Psoas muscle (tissue), 8 donors: ENCODE data around the gene LMF1. TPM values are rescaled to one million over a fixed set of nuclear protein-coding genes. Genes with fewer than 3 reads are reported as not detected.

Experiments
- ATAC-seq, 4 donors: fragments of 200-7000 bp; cut with Tn5 transposase; one replicate each; pipeline ENCODE4 v1.9.1; 2020; ENCODE audit warnings: moderate library complexity in 3 of 4, mild to moderate bottlenecking in 2 of 4
- DNase-seq, 2 donors: peaks; one replicate each; pipeline ENCODE4 v3.0.0-alpha.2; 2020
- H3K27ac ChIP-seq: fragments of 200-600 bp; one replicate; pipeline ENCODE4 v1.8.0; 2022
- H3K27me3 ChIP-seq, 3 donors: fragments of 200-600 bp in 1 of 3; one replicate each; pipeline versions ENCODE4 v1.6.1 to v1.8.0; 2013 to 2022; ENCODE audit warnings: low read length in 2 of 3, mild to moderate bottlenecking in 2 of 3, moderate library complexity in 1 of 3; ENCODE audit not compliant: insufficient read depth in 3 of 3
- H3K36me3 ChIP-seq, 2 donors: fragments of 200-600 bp in 1 of 2; one replicate each; pipeline versions ENCODE4 v1.6.1 to v1.8.0; 2013 to 2022; ENCODE audit warnings: low read depth in 1 of 2, mild to moderate bottlenecking in 1 of 2, moderate library complexity in 1 of 2; ENCODE audit not compliant: insufficient read depth in 1 of 2
- H3K4me1 ChIP-seq: fragments of 200-600 bp; one replicate; pipeline ENCODE4 v1.8.0; 2022
- H3K4me3 ChIP-seq: fragments of 200-600 bp; one replicate; pipeline ENCODE4 v1.8.0; 2022; ENCODE audit warnings: mild to moderate bottlenecking
- H3K9me3 ChIP-seq: fragments of 200-600 bp; one replicate; pipeline ENCODE4 v1.8.0; 2022
- CTCF ChIP-seq: fragments of 200-600 bp; IDR thresholded peaks from one replicate; pipeline ENCODE4 v1.8.0; 2022; ENCODE audit warnings: antibody characterized with exemption
- WGBS, 3 donors: extraction: QIAGEN DNeasy Blood & Tissue Kit; methylation state at CpG; one replicate each; pipeline versions ENCODE4 v1.1.6 to v1.1.7; 2013; 5-methylcytosine and 5-hydroxymethylcytosine counted together
- intact Hi-C, 2 donors: fragments of 100-400 bp; cut with DNase I; formaldehyde crosslinking; loops; one replicate each; pipeline versions ENCODE4 v1.11.0 to v1.14.2; 2022
- polyA plus RNA-seq, 3 donors: library from polyadenylated mRNA; stranded (reverse); fragments of 200-250 nt; gene quantifications; one replicate each; pipeline ENCODE4 v1.2.3, GENCODE V29; 2013
- total RNA-seq, 4 donors: library from RNA; stranded (reverse); fragmentation: NEBNext Ultra II Directional in 2 of 4; extraction: Animal tissue kit (Norgen Biotek cat#: 25700) in 2 of 4; gene quantifications; one replicate each; pipeline versions ENCODE4 v1.2.1 to v1.2.4, GENCODE V29; 2021 to 2023
- donor health status: healthy with polysubstance abuse.
- donor health status: DM: no; HTN: no; CAD: no; lungs with moderate emphysema.
- donor health status: Bipolar disorder and iron deficiency.
- donor health status: healthy.
- donor health status: DM: yes; HTN: yes; CAD: no.
- donor health status: DM: no; HTN: no; CAD: no.
- donor health status: DM: no; HTN: no; CAD: no.
- donor health status: DM: yes; HTN: yes; CAD: no.

LMF1 gene
- total and polyA plus RNA-seq, 7 donors: 1.9 to 9.0 (median 4.0) TPM

GRCh38 chr16:984736-985636 is 14.2 kb upstream of the LMF1 start:
- H3K27me3 ChIP-seq: peaks cover 0 to 89% (median 32%) of the 10 kb centered on the region in 3 donors
- H3K36me3 ChIP-seq: no peaks in the 10 kb centered on the region
- intact Hi-C loops: no loop called here
- no peak for TF ChIP-seq CTCF
- no peak for ATAC-seq
- no peaks in the 10 kb centered on the region for H3K9me3 ChIP-seq
- WGBS, 3 donors: 80 to 89% (median 84%) methylated on average over 72 to 78 of the region's 78 CpGs
- no peak overlapping the region for H3K4me3 ChIP-seq
- no peak for DNase-seq
- H3K27ac ChIP-seq: no peak overlapping the region
- H3K4me1 ChIP-seq: peaks cover 7% of the 10 kb centered on the region

- Histone ChIP-seq H3K9me3 (no peaks in the 10 kb centered on the region), H3K27me3 (peaks cover 0 to 89% (median 36%) of the 10 kb centered on the region in 3 donors), H3K27ac (no peak overlapping the region), H3K36me3 (no peaks in the 10 kb centered on the region), H3K4me1 (peaks cover 9% of the 10 kb centered on the region), H3K4me3 (no peak overlapping the region)
- DNase-seq: no peak
- no peak for TF ChIP-seq CTCF
- intact Hi-C loops: no loop called here
- 59 to 84% (median 66%) methylated on average over 22 of the region's 22 CpGs for WGBS, 3 donors
- no peak for ATAC-seq
These were observed 13.4 kb upstream of the LMF1 start for GRCh38 chr16:984121-984694.

DNA sequence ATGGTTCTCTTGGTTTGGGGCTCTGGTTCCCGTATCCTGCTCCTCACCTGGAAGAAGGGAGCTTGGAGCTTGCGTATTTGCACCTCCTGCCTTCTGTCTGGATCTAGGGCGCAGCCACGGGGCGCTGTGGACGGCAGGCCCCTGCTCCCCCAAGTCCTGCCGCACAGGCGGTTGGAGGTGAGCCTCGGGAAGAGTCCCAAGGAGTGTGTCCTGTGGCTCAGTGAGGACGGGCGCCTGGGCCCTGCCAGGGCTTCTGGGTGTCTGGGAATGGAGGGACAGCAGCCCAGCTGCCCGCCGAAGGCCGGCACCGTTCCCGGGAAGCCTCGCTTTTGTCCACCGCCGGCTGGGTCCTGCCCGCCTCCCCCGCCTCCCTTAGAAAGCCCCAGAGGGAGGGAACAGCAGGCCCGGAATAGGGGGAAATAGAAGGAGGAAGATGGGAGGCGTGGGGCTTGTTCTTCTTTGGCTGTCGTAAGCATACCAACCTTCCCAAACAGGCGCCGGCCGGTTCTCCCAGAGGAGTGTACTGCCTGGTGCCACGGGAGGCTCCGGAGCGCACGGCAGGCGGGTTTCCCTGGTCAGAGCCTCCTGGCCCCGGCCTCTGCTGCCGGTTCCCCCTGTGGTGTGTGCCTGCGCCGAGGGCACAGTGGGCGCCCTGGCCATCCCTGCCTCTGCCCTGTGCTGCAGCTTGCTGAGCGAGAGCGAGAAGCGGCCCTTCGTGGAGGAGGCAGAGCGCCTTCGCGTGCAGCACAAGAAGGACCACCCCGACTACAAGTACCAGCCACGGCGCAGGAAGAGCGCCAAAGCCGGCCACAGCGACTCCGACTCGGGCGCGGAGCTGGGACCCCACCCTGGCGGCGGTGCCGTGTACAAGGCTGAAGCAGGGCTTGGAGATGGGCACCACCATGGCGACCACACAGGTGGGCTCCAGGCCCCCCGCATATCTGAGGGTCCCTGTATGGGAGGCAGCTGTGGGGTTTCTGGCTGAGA is 12.6 kb upstream of the LMF1 start:
- H3K4me3 ChIP-seq: peak overlapping the region; percentile 11
- no peak for ATAC-seq
- no peaks in the 10 kb centered on the region for H3K9me3 ChIP-seq
- WGBS, 3 donors: 38 to 49% (median 41%) methylated on average over 57 to 59 of the region's 59 CpGs
- no peak overlapping the region for H3K27ac ChIP-seq
- DNase-seq: no peak
- no peaks in the 10 kb centered on the region for H3K36me3 ChIP-seq
- intact Hi-C loops: no loop called here
- TF ChIP-seq CTCF: no peak
- H3K27me3 ChIP-seq: peaks cover 0 to 89% (median 38%) of the 10 kb centered on the region in 3 donors
- H3K4me1 ChIP-seq: peaks cover 9% of the 10 kb centered on the region

DNA sequence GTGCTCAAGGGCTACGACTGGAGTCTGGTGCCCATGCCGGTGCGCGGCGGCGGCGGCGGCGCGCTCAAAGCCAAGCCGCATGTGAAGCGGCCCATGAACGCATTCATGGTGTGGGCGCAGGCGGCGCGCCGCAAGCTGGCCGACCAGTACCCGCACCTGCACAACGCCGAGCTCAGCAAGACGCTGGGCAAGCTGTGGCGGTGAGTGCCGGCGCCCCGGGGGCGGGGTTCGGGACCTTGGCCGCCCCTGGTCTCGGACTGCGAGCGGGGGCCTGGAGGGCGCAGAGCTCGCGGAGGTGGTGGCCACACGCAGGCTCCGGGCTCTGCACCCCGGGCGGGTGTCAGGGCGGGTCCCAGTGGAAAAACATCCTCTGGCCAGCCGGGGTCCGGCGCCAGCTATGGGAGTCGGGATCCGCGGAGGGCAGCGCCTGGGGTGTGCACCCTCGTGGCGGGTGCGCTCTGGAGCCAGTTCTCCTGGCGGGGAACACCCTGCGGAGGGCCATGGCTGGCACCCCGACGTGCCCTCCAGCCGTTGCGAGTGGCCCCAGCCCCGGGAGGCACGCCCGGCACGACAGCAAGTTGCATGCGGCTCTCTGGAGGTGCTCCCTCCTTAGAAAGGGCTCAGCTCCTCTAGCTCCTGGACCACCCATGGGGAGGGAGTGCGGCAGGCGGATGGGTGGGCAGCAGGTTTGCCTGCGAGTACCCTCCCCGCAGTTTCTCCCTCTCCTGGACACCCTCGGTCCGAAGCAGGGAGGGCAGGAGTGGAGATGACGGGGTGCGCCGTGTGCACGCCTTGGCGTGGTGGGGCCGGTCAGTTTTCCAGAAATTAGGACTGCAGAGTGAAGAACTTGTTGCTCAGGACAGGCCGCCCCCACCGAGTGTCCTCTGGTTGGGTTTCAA is 11.6 kb upstream of the LMF1 start:
- ATAC-seq (no peak), DNase-seq (no peak)
- Histone ChIP-seq H3K4me3 (peak overlapping the region; percentile 61), H3K36me3 (no peaks in the 10 kb centered on the region), H3K27ac (no peak overlapping the region), H3K4me1 (peaks cover 9% of the 10 kb centered on the region), H3K27me3 (peaks cover 0 to 86% (median 39%) of the 10 kb centered on the region in 3 donors), H3K9me3 (no peaks in the 10 kb centered on the region)
- intact Hi-C loops: no loop called here
- TF ChIP-seq CTCF: no peak
- WGBS, 3 donors: 6 to 9% (median 6%) methylated on average over 64 to 76 of the region's 76 CpGs
